Peyer's patch (tissue), 4 donors: ENCODE data around the gene PKNOX2.

ENCODE experiments used
- CTCF ChIP-seq, 6 experiments: fragments of 450-650 bp in 4 of 6; fragments of 200-600 bp in 2 of 6; sonication (generic) in 1 of 6; IDR thresholded peaks; one replicate each; pipeline ENCODE4 v1.5.1; 2017 to 2019; ENCODE audit warnings: antibody characterized with exemption in 6 of 6, mild to moderate bottlenecking in 3 of 6, moderate library complexity in 1 of 6
- POLR2A ChIP-seq, 2 donors: fragments of 450-650 bp; IDR thresholded peaks; one replicate each; pipeline ENCODE4 v1.5.1; 2017; ENCODE audit warnings: antibody characterized with exemption in 2 of 2, mild to moderate bottlenecking in 2 of 2, moderate library complexity in 2 of 2

DNA sequence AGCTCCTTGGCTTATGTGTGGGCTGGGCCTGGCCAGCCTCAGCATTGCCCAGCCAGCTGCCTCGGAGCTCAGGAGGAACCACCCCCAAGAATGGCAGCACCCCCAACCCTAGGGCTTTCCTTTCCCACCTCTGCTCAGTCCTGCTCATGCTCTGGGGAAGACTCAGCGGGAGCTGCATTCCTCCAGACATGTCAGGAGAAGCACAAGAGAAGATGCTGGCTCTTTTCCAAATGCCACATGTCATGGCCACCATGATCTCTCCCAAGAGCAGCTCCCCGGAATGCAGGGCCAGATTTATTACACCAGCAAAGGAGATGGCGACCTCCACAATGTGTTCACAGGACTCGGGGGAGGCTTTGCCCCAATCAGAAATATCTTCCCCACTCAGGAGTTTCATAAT, 143.7 kb downstream of the PKNOX2 start:
- TF ChIP-seq POLR2A (IDR thresholded peaks at IDR 0.05) (no peak), CTCF (IDR thresholded peaks at IDR 0.05) (no peak)
